ES-I3 (cell line): ENCODE results near the gene GCC1.
"Not testable (repeated sequence)": the region's sequence is repeated elsewhere in the genome, so short reads cannot be mapped to it uniquely, and the experiment has no call there.

Experiments
- H3K36me3 ChIP-seq: 2 replicates; pipeline ENCODE4 v1.6.1; 2013; ENCODE audit warnings: mild to moderate bottlenecking, low read length, control low read depth, moderate library complexity; ENCODE audit not compliant: insufficient read depth
- H3K4me1 ChIP-seq: 2 replicates; pipeline ENCODE4 v1.6.1; 2013; ENCODE audit warnings: mild to moderate bottlenecking, control low read depth, low read length; ENCODE audit not compliant: insufficient read depth
- H3K9ac ChIP-seq: 2 replicates; pipeline ENCODE4 v1.6.1; 2013; ENCODE audit warnings: low read depth, mild to moderate bottlenecking, low read length, moderate library complexity
- H3K9me3 ChIP-seq: 2 replicates; pipeline ENCODE4 v1.6.1; 2013; ENCODE audit warnings: mild to moderate bottlenecking, low read length, moderate library complexity; ENCODE audit not compliant: control insufficient read depth, insufficient read depth

GCC1 gene

GRCh38 chr7:127581716-127582115 is 3.7 kb downstream of the GCC1 start:
- Histone ChIP-seq H3K9ac (no peak overlapping the region), H3K36me3 (peaks cover 10% of the 10 kb centered on the region; the same call in 1 of the 2 replicates), H3K4me1 (peaks cover 3% of the 10 kb centered on the region), H3K9me3 (no peaks in the 10 kb centered on the region)

DNA sequence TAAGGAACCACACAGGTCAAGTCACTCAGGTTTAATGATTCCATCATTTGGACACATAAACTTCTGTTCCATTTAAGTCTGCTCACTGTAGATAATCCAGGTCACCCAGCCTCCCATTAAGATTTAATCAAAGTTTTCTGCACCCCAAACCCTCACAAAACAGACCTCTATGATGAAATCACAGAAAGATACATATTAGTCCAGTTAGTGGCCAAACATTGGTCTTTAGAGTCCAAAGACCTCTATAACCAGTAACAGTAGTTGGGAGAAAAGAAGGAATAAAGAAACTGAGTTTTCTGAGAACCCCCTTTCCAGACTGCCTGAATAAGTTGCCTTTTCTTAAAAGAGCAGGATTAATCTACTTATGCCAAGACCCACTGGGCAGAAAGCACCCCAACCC is 4.8 kb downstream of the GCC1 start:
- Histone ChIP-seq H3K9me3 (no peaks in the 10 kb centered on the region), H3K9ac (no peak overlapping the region), H3K4me1 (no peaks in the 10 kb centered on the region; the same call in none of the 2 replicates), H3K36me3 (peaks cover 10% of the 10 kb centered on the region; the same call in 1 of the 2 replicates)

DNA sequence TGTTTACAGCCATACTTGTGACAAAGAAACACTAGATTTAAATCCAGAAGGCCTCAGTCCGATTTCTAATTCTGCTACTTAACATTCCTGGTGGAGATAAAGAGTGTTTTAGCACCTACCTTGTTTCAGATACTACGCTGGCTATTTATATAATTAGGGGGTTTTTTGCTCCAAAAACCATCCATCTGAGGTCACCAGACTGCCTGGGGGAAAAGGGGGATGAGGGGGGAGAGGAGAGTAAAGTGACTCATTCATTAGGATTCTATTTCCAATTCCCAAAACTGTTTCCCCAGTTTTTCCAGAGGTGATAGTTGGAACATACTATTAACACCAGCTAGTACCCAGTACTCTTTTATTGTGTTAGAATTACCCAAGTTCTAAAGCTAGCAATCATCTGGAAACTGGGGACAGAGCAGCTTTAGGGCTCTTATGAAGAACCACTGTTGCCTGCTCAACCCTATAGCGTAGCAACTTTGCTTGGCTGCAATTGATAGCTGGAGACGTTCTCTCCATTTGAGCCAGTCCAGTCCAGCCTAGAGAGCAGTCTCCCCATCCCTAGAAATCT is 6.6 kb downstream of the GCC1 start:
- no peaks in the 10 kb centered on the region; the same call in 1 of the 2 replicates for H3K4me1 ChIP-seq
- H3K9ac ChIP-seq: no peak overlapping the region
- H3K36me3 ChIP-seq: peaks cover 10% of the 10 kb centered on the region
- no peaks in the 10 kb centered on the region for H3K9me3 ChIP-seq

GRCh38 chr7:127578036-127578684 is 7.2 kb downstream of the GCC1 start:
- no peaks in the 10 kb centered on the region for H3K9me3 ChIP-seq
- H3K36me3 ChIP-seq: peaks cover 10% of the 10 kb centered on the region
- H3K9ac ChIP-seq: no peak overlapping the region
- H3K4me1 ChIP-seq: no peaks in the 10 kb centered on the region; the same call in 1 of the 2 replicates

- Histone ChIP-seq H3K9me3 (no peaks in the 10 kb centered on the region), H3K36me3 (no peaks in the 10 kb centered on the region; the same call in 1 of the 2 replicates), H3K9ac (no peak overlapping the region), H3K4me1 (no peaks in the 10 kb centered on the region)
These were observed 13.5 kb downstream of the GCC1 start for GRCh38 chr7:127571741-127572505.

DNA sequence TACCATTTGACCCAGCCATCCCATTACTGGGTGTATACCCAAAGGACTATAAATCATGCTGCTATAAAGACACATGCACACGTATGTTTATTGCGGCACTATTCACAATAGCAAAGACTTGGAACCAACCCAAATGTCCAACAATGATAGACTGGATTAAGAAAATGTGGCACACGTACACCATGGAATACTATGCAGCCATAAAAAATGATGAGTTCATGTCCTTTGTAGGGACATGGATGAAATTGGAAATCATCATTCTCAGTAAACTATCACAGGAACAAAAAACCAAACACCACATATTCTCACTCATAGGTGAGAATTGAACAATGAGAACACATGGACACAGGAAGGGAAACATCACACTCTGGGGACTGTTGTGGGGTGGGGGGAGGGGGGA is 17.4 kb downstream of the GCC1 start:
- not testable (repeated sequence) for H3K36me3 ChIP-seq, H3K4me1 ChIP-seq, H3K9ac ChIP-seq, H3K9me3 ChIP-seq

GRCh38 chr7:127566242-127566641 is 19.2 kb downstream of the GCC1 start:
- no peaks in the 10 kb centered on the region for H3K36me3 ChIP-seq
- H3K9me3 ChIP-seq: no peaks in the 10 kb centered on the region
- no peak overlapping the region for H3K9ac ChIP-seq
- no peaks in the 10 kb centered on the region for H3K4me1 ChIP-seq

- Histone ChIP-seq H3K9me3 (no peaks in the 10 kb centered on the region), H3K9ac (no peak overlapping the region)
These were observed 27.6 kb downstream of the GCC1 start for GRCh38 chr7:127557803-127558202.

GRCh38 chr7:127556404-127556803 is 29.0 kb downstream of the GCC1 start:
- Histone ChIP-seq H3K4me1 (no peaks in the 10 kb centered on the region), H3K36me3 (no peaks in the 10 kb centered on the region), H3K9me3 (no peaks in the 10 kb centered on the region), H3K9ac (no peak overlapping the region)

More at GRCh38 chr7:127557803-127558202, 27.6 kb downstream of the GCC1 start:
- Histone ChIP-seq H3K36me3 (no peaks in the 10 kb centered on the region), H3K4me1 (no peaks in the 10 kb centered on the region)

- no peaks in the 10 kb centered on the region for H3K4me1 ChIP-seq
- H3K9ac ChIP-seq: no peak overlapping the region
- no peaks in the 10 kb centered on the region for H3K9me3 ChIP-seq
- H3K36me3 ChIP-seq: no peaks in the 10 kb centered on the region
These were observed 33.5 kb downstream of the GCC1 start for GRCh38 chr7:127551941-127552340.

- no peak overlapping the region for H3K9ac ChIP-seq
- H3K36me3 ChIP-seq: no peaks in the 10 kb centered on the region
These were observed 35.1 kb downstream of the GCC1 start for GRCh38 chr7:127550247-127550646.

DNA sequence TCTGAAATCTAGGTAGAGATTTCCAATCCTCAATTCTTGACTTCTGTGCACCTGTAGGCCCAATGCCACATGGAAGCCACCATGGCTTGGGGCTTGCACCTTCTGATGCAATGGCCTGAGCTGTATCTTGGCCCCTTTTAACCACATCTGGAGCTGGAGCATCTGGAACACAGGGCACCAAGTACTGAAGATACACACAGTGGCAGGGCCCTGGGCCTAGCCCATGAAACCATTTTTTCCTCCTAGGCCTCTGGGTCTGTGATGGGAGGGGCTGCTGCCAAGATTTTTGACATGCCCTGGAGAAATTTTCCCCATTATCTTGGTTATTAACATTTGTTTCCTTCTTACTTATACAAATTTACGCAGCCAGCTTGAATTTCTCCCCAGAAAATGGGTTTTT is 39.1 kb downstream of the GCC1 start:
- H3K9me3 ChIP-seq: no peaks in the 10 kb centered on the region; the same call in 1 of the 2 replicates
- H3K4me1 ChIP-seq: no peaks in the 10 kb centered on the region
- no peaks in the 10 kb centered on the region for H3K36me3 ChIP-seq
- no peak overlapping the region for H3K9ac ChIP-seq

More at GRCh38 chr7:127550247-127550646, 35.1 kb downstream of the GCC1 start:
- H3K9me3 ChIP-seq: no peaks in the 10 kb centered on the region
- H3K4me1 ChIP-seq: no peaks in the 10 kb centered on the region

DNA sequence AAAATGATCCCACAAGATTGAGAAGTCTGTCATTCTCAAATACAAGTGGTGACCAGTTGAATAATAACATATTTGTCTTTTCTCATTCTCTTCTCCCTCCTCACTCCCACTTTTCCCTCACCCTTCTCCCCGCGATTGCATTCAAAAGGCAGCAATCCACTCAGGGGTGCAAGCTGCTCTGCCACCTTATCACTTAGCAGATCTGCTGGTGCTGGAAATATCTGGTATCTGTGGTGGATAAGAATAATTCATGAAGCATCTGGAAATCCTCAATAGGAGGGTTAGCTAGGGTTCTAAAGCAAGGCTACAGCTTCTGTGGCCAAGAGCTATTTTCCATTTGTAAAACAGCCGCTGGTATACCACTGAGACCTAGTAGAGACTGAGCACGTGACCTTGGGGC is 43.8 kb downstream of the GCC1 start:
- no peaks in the 10 kb centered on the region for H3K36me3 ChIP-seq

DNA sequence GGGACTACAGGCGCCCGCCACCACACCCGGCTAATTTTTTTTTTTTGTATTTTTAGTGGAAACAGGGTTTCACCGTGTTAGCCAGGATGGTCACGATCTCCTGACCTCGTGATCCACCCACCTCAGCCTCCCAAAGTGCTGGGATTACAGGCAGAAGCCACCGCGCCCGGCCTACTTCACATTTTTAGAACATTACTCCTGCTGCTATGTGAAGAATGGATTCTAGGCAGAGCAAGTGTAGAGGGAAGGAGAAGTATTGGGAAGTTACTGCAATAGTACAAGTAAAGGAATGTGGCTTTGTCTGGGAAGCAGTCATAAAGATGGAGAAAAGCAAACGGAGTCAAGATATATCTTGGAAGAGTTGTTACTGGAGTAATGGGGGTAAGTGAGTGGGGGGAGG is 44.9 kb downstream of the GCC1 start:
- not testable (repeated sequence) for H3K4me1 ChIP-seq

More for the DNA sequence above, 43.8 kb downstream of the GCC1 start:
- Histone ChIP-seq H3K9ac (no peak overlapping the region), H3K4me1 (no peaks in the 10 kb centered on the region), H3K9me3 (peaks cover 2% of the 10 kb centered on the region; the same call in 1 of the 2 replicates)

DNA sequence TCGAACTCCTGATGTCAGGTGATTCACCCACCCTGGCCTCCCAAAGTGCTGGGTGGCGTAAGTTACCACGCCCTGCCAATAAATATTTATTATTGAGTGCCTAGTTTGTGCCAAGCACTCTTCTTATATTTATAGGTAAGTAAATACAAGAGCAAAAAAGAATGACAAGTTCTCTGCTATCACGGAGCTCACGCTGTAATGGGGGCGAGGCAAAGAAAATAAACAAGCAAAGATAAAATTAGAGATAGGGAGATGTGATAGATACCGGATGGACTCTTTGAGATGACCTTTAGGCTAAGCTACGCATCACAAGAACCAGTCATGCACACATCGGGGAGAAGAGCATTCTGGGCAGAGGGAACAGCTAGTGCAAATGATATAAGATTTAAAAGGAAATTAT is 46.3 kb downstream of the GCC1 start:
- peaks cover 2% of the 10 kb centered on the region; the same call in 1 of the 2 replicates for H3K9me3 ChIP-seq
- H3K9ac ChIP-seq: no peak overlapping the region
- H3K36me3 ChIP-seq: no peaks in the 10 kb centered on the region
- no peaks in the 10 kb centered on the region for H3K4me1 ChIP-seq

More for the DNA sequence above, 44.9 kb downstream of the GCC1 start:
- H3K9ac ChIP-seq, H3K36me3 ChIP-seq, H3K9me3 ChIP-seq: not testable (repeated sequence)
